Measurements from ENCODE around the gene GTF2A1L. TPM values are rescaled to one million over a fixed set of nuclear protein-coding genes. Genes with fewer than 3 reads are reported as not detected.

The GTF2A1L gene
- total and polyA plus RNA-seq, 4 experiments from 2014 or later: not detected

GRCh38 chr2:48714245-48714644 is 96.6 kb downstream of the GTF2A1L start:
- Histone ChIP-seq H3K36me3 (ENCODE audit: insufficient read depth, low read length) (no peaks in the 10 kb centered on the region), H3K4me3 (ENCODE audit: low read length in 2 of 2) (no peak overlapping the region), H3K27me3 (ENCODE audit: insufficient read depth, low read length) (no peaks in the 10 kb centered on the region), H3K4me1 (ENCODE audit: insufficient read depth, low read length) (no peaks in the 10 kb centered on the region), H3K9me3 (ENCODE audit: control insufficient read depth in 1 of 2, low read length in 2 of 2) (no peaks in the 10 kb centered on the region), H3K27ac (ENCODE audit: low read depth, low read length) (no peak overlapping the region)
- ChIA-PET CTCF (ENCODE audit: partially characterized antibody) (no interaction called here), POLR2A (ENCODE audit: partially characterized antibody) (no interaction called here)
- no peak overlapping the region for H3K27ac Mint-ChIP-seq
- no peaks in the 10 kb centered on the region for H3K4me1 Mint-ChIP-seq
- intact Hi-C loops (cut with micrococcal nuclease): no loop called here
- peaks cover 0 to 4% (median 0%) of the 10 kb centered on the region in 8 donors for H3K9me3 Mint-ChIP-seq
- no peak overlapping the region for H3K4me3 Mint-ChIP-seq
- no peaks in the 10 kb centered on the region for H3K36me3 Mint-ChIP-seq
- peaks cover 13 to 15% of the 10 kb centered on the region in 2 donors for H3K27me3 Mint-ChIP-seq
- no peak for DNase-seq

GRCh38 chr2:48715042-48715899 is 97.6 kb downstream of the GTF2A1L start:
- intact Hi-C loops (cut with micrococcal nuclease): no loop called here
- Histone ChIP-seq H3K4me1 (ENCODE audit: insufficient read depth, low read length) (no peaks in the 10 kb centered on the region), H3K4me3 (ENCODE audit: low read length in 2 of 2) (no peak overlapping the region), H3K9me3 (ENCODE audit: control insufficient read depth in 1 of 2, low read length in 2 of 2) (no peaks in the 10 kb centered on the region), H3K36me3 (ENCODE audit: insufficient read depth, low read length) (no peaks in the 10 kb centered on the region), H3K27me3 (ENCODE audit: insufficient read depth, low read length) (no peaks in the 10 kb centered on the region), H3K27ac (ENCODE audit: low read depth, low read length) (no peak overlapping the region)
- POLR2A ChIA-PET (ENCODE audit: partially characterized antibody): no interaction called here
- CTCF ChIA-PET (ENCODE audit: partially characterized antibody): no interaction called here
- H3K27me3 Mint-ChIP-seq: peaks cover 13 to 15% of the 10 kb centered on the region in 2 donors
- no peak overlapping the region for H3K27ac Mint-ChIP-seq
- peaks cover 0 to 4% (median 0%) of the 10 kb centered on the region in 8 donors for H3K9me3 Mint-ChIP-seq
- no peak for DNase-seq
- H3K36me3 Mint-ChIP-seq: no peaks in the 10 kb centered on the region
- no peaks in the 10 kb centered on the region for H3K4me1 Mint-ChIP-seq
- H3K4me3 Mint-ChIP-seq: no peak overlapping the region

- Histone ChIP-seq H3K4me1 (ENCODE audit: insufficient read depth, low read length) (no peaks in the 10 kb centered on the region), H3K4me3 (ENCODE audit: low read length in 2 of 2) (no peak overlapping the region), H3K36me3 (ENCODE audit: insufficient read depth, low read length) (no peaks in the 10 kb centered on the region), H3K27ac (ENCODE audit: low read depth, low read length) (no peak overlapping the region), H3K9me3 (ENCODE audit: control insufficient read depth in 1 of 2, low read length in 2 of 2) (no peaks in the 10 kb centered on the region), H3K27me3 (ENCODE audit: insufficient read depth, low read length) (no peaks in the 10 kb centered on the region)
- no peak for DNase-seq
- peaks cover 14 to 15% of the 10 kb centered on the region in 2 donors for H3K27me3 Mint-ChIP-seq
- no peaks in the 10 kb centered on the region for H3K36me3 Mint-ChIP-seq
- no peaks in the 10 kb centered on the region for H3K4me1 Mint-ChIP-seq
- no peak overlapping the region for H3K27ac Mint-ChIP-seq
- peaks cover 0 to 2% (median 0%) of the 10 kb centered on the region in 8 donors for H3K9me3 Mint-ChIP-seq
- intact Hi-C loops (cut with micrococcal nuclease): no loop called here
- H3K4me3 Mint-ChIP-seq: no peak overlapping the region
- ChIA-PET CTCF (ENCODE audit: partially characterized antibody) (no interaction called here), POLR2A (ENCODE audit: partially characterized antibody) (no interaction called here)
Measured at GRCh38 chr2:48715956-48716355, 98.3 kb downstream of the GTF2A1L start.

GRCh38 chr2:48717846-48718245 is 100.2 kb downstream of the GTF2A1L start:
- ChIA-PET CTCF (ENCODE audit: partially characterized antibody) (no interaction called here), POLR2A (ENCODE audit: partially characterized antibody) (no interaction called here)
- Histone ChIP-seq H3K36me3 (ENCODE audit: insufficient read depth, low read length) (no peaks in the 10 kb centered on the region), H3K9me3 (ENCODE audit: control insufficient read depth in 1 of 2, low read length in 2 of 2) (no peaks in the 10 kb centered on the region), H3K4me1 (ENCODE audit: insufficient read depth, low read length) (no peaks in the 10 kb centered on the region), H3K27ac (ENCODE audit: low read depth, low read length) (no peak overlapping the region), H3K4me3 (ENCODE audit: low read length in 2 of 2) (no peak overlapping the region), H3K27me3 (ENCODE audit: insufficient read depth, low read length) (no peaks in the 10 kb centered on the region)
- H3K4me1 Mint-ChIP-seq: no peaks in the 10 kb centered on the region
- intact Hi-C loops (cut with micrococcal nuclease): no loop called here
- no peak overlapping the region for H3K27ac Mint-ChIP-seq
- no peak for DNase-seq
- H3K27me3 Mint-ChIP-seq: peaks cover 5 to 7% of the 10 kb centered on the region in 2 donors
- H3K36me3 Mint-ChIP-seq: no peaks in the 10 kb centered on the region
- no peaks in the 10 kb centered on the region for H3K9me3 Mint-ChIP-seq
- H3K4me3 Mint-ChIP-seq: no peak overlapping the region

- Mint-ChIP-seq H3K36me3 (no peaks in the 10 kb centered on the region), H3K9me3 (no peaks in the 10 kb centered on the region), H3K4me3 (no peak overlapping the region), H3K27ac (no peak overlapping the region), H3K27me3 (peaks cover 5 to 7% of the 10 kb centered on the region in 2 donors), H3K4me1 (no peaks in the 10 kb centered on the region)
- Histone ChIP-seq H3K4me1 (ENCODE audit: insufficient read depth, low read length) (no peaks in the 10 kb centered on the region), H3K27me3 (ENCODE audit: insufficient read depth, low read length) (no peaks in the 10 kb centered on the region), H3K4me3 (ENCODE audit: low read length in 2 of 2) (no peak overlapping the region), H3K27ac (ENCODE audit: low read depth, low read length) (no peak overlapping the region), H3K9me3 (ENCODE audit: control insufficient read depth in 1 of 2, low read length in 2 of 2) (no peaks in the 10 kb centered on the region), H3K36me3 (ENCODE audit: insufficient read depth, low read length) (no peaks in the 10 kb centered on the region)
- intact Hi-C loops (cut with micrococcal nuclease): no loop called here
- ChIA-PET CTCF (ENCODE audit: partially characterized antibody) (interaction anchor here (1.1 kb wide), 1 partner anchor 9 kb away, joined by 4 read pairs; no protein-coding TSS in a partner anchor), POLR2A (ENCODE audit: partially characterized antibody) (no interaction called here)
- no peak for DNase-seq
Measured at GRCh38 chr2:48719480-48720177, 102.0 kb downstream of the GTF2A1L start.

- intact Hi-C loops (cut with micrococcal nuclease): no loop called here
- no peaks in the 10 kb centered on the region for H3K9me3 Mint-ChIP-seq
- H3K27me3 Mint-ChIP-seq: peaks cover 1 to 7% of the 10 kb centered on the region in 2 donors
- ChIA-PET CTCF (ENCODE audit: partially characterized antibody) (no interaction called here), POLR2A (ENCODE audit: partially characterized antibody) (no interaction called here)
- no peak overlapping the region for H3K4me3 Mint-ChIP-seq
- no peaks in the 10 kb centered on the region for H3K4me1 ChIP-seq (ENCODE audit: insufficient read depth, low read length)
- H3K27me3 ChIP-seq (ENCODE audit: insufficient read depth, low read length): no peaks in the 10 kb centered on the region
- DNase-seq: no peak
- no peaks in the 10 kb centered on the region for H3K36me3 ChIP-seq (ENCODE audit: insufficient read depth, low read length)
- no peaks in the 10 kb centered on the region for H3K4me1 Mint-ChIP-seq
- no peaks in the 10 kb centered on the region for H3K9me3 ChIP-seq (ENCODE audit: control insufficient read depth in 1 of 2, low read length in 2 of 2)
- H3K27ac Mint-ChIP-seq: no peak overlapping the region
- H3K36me3 Mint-ChIP-seq: no peaks in the 10 kb centered on the region
- H3K27ac ChIP-seq (ENCODE audit: low read depth, low read length): no peak overlapping the region
- no peak overlapping the region for H3K4me3 ChIP-seq (ENCODE audit: low read length in 2 of 2)
Measured at GRCh38 chr2:48721158-48721557, 103.5 kb downstream of the GTF2A1L start.

- ChIA-PET POLR2A (ENCODE audit: partially characterized antibody) (no interaction called here), CTCF (ENCODE audit: partially characterized antibody) (no interaction called here)
- intact Hi-C loops (cut with micrococcal nuclease): no loop called here
- no peaks in the 10 kb centered on the region for H3K4me1 Mint-ChIP-seq
- H3K36me3 Mint-ChIP-seq: no peaks in the 10 kb centered on the region
- H3K9me3 Mint-ChIP-seq: no peaks in the 10 kb centered on the region
- Histone ChIP-seq H3K27ac (ENCODE audit: low read depth, low read length) (no peak overlapping the region), H3K9me3 (ENCODE audit: control insufficient read depth in 1 of 2, low read length in 2 of 2) (no peaks in the 10 kb centered on the region), H3K4me3 (ENCODE audit: low read length in 2 of 2) (no peak overlapping the region), H3K27me3 (ENCODE audit: insufficient read depth, low read length) (no peaks in the 10 kb centered on the region), H3K36me3 (ENCODE audit: insufficient read depth, low read length) (no peaks in the 10 kb centered on the region), H3K4me1 (ENCODE audit: insufficient read depth, low read length) (no peaks in the 10 kb centered on the region)
- H3K4me3 Mint-ChIP-seq: no peak overlapping the region
- peaks cover 1 to 3% of the 10 kb centered on the region in 2 donors for H3K27me3 Mint-ChIP-seq
- no peak for DNase-seq
- no peak overlapping the region for H3K27ac Mint-ChIP-seq
Measured at GRCh38 chr2:48722391-48722790, 104.7 kb downstream of the GTF2A1L start.

Measured in CD4-positive, alpha-beta memory T cell (primary cell).